Spleen (tissue), 11 donors: Measurements from ENCODE around the gene PPM1H. TPM values are rescaled to one million over a fixed set of nuclear protein-coding genes. Genes with fewer than 3 reads are reported as not detected.

Experiments
- DNase-seq: peaks from one replicate; pipeline ENCODE4 v3.0.0-alpha.2; 2020
- H3K27ac ChIP-seq, 8 donors: fragments of 200-600 bp; sonication (generic) in 7 of 8; 1 replicate in 4 of 8; 2 replicates in 4 of 8; pipeline versions ENCODE4 v1.5.0 to v1.8.0; 2016 to 2021; ENCODE audit warnings: inconsistent platforms in 4 of 8, mild to moderate bottlenecking in 4 of 8, moderate library complexity in 1 of 8
- H3K27me3 ChIP-seq, 7 donors: fragments of 200-600 bp; sonication (generic) in 6 of 7; replicated peaks in 1 of 7; 1 replicate in 4 of 7; 2 replicates in 3 of 7; pipeline versions ENCODE4 v1.5.0 to v1.8.0; 2016 to 2021; ENCODE audit warnings: inconsistent platforms in 3 of 7, mild to moderate bottlenecking in 1 of 7
- H3K36me3 ChIP-seq, 6 donors: fragments of 200-600 bp; sonication (generic) in 5 of 6; 1 replicate in 4 of 6; 2 replicates in 2 of 6; pipeline versions ENCODE4 v1.5.0 to v1.8.0; 2016 to 2021; ENCODE audit warnings: inconsistent platforms in 2 of 6
- H3K4me1 ChIP-seq, 6 donors: fragments of 200-600 bp; sonication (generic) in 5 of 6; 1 replicate in 3 of 6; 2 replicates in 3 of 6; pipeline versions ENCODE4 v1.5.0 to v1.8.0; 2016 to 2021; ENCODE audit warnings: inconsistent platforms in 3 of 6
- H3K4me3 ChIP-seq, 8 donors: fragments of 200-600 bp; sonication (generic) in 7 of 8; 1 replicate in 4 of 8; 2 replicates in 4 of 8; pipeline versions ENCODE4 v1.5.0 to v1.8.0; 2016 to 2021; ENCODE audit warnings: inconsistent platforms in 4 of 8, mild to moderate bottlenecking in 4 of 8, moderate library complexity in 2 of 8
- H3K9me3 ChIP-seq, 8 donors: fragments of 200-600 bp; sonication (generic) in 7 of 8; 1 replicate in 4 of 8; 2 replicates in 4 of 8; pipeline versions ENCODE4 v1.5.0 to v1.8.0; 2016 to 2021; ENCODE audit warnings: inconsistent platforms in 4 of 8
- CTCF ChIP-seq, 11 experiments: fragments of 200-600 bp in 7 of 11; fragments of 450-650 bp in 4 of 11; sonication (generic) in 4 of 11; IDR thresholded peaks in 8 of 11; conservative IDR thresholded peaks in 3 of 11; 1 replicate in 7 of 11; 2 replicates in 4 of 11; pipeline versions ENCODE4 v1.4.0 to v1.8.0; 2016 to 2021; ENCODE audit warnings: antibody characterized with exemption in 11 of 11, inconsistent platforms in 4 of 11, mild to moderate bottlenecking in 1 of 11
- POLR2A ChIP-seq, 3 donors: fragments of 450-650 bp; IDR thresholded peaks; one replicate each; pipeline ENCODE4 v1.5.1; 2017; ENCODE audit warnings: antibody characterized with exemption in 3 of 3, mild to moderate bottlenecking in 1 of 3
- POLR2AphosphoS5 ChIP-seq, 3 donors: sonication (generic); formaldehyde crosslinking; IDR thresholded peaks; one replicate each; pipeline ENCODE4 v1.5.1; 2017; ENCODE audit warnings: antibody characterized with exemption in 3 of 3
- WGBS, 5 donors: extraction: QIAGEN DNeasy Blood & Tissue Kit in 3 of 5; methylation state at CpG; one replicate each; pipeline versions ENCODE4 v1.1.5 to v1.1.7; 2013 to 2018; 5-methylcytosine and 5-hydroxymethylcytosine counted together
- intact Hi-C: fragments of 100-400 bp; cut with DNase I; formaldehyde crosslinking; loops from one replicate; pipeline ENCODE4 v1.15.0; 2023; ENCODE audit warnings: low total_unique reads
- polyA plus RNA-seq, 3 donors: library from polyadenylated mRNA; stranded (reverse); fragments of 200-250 nt; gene quantifications; one replicate each; pipeline ENCODE4 v1.2.1, GENCODE V29; 2013
- total RNA-seq, 7 donors: library from RNA; depleted of rRNA in 3 of 7; stranded (reverse); fragments of >200 nt in 3 of 7; fragmentation: NEBNext Ultra II Directional in 4 of 7; extraction: Animal tissue kit (Norgen Biotek cat#: 25700) in 4 of 7; gene quantifications; one replicate each; pipeline versions ENCODE4 v1.1.0 to v1.2.1, GENCODE V29; 2016 to 2021
- donor health status: healthy with polysubstance abuse.
- donor health status: DM: no; HTN: no; CAD: no; lungs with moderate emphysema.
- donor health status: DM: no; HTN: no; CAD: no.
- donor health status: Bipolar disorder and iron deficiency.
- donor health status: healthy.
- donor health status: DM: no; HTN: no; CAD: no.
- donor health status: DM: yes; HTN: yes; CAD: no.

Gene PPM1H
- total and polyA plus RNA-seq, 10 donors = 0.17 to 3.9 (median 1.9) TPM

- no peak overlapping the region for H3K4me3 ChIP-seq
- no peak overlapping the region for H3K27ac ChIP-seq
- no peaks in the 10 kb centered on the region for H3K36me3 ChIP-seq
- no peaks in the 10 kb centered on the region for H3K9me3 ChIP-seq
- no peak for DNase-seq
- TF ChIP-seq CTCF (IDR thresholded peaks at IDR 0.05 in 8 of 11, conservative IDR thresholded peaks at IDR 0.05 in 3 of 11) (no peak), POLR2A (IDR thresholded peaks at IDR 0.05) (no peak), POLR2AphosphoS5 (IDR thresholded peaks at IDR 0.05) (no peak)
- no peaks in the 10 kb centered on the region for H3K27me3 ChIP-seq
- WGBS, 5 donors = 90 to 96% (median 90%) methylated on average over 2 of the region's 2 CpGs
- intact Hi-C loops = no loop called here
- H3K4me1 ChIP-seq = no peaks in the 10 kb centered on the region
These were observed 183.2 kb downstream of the PPM1H start for GRCh38 chr12:62751810-62752155.

DNA sequence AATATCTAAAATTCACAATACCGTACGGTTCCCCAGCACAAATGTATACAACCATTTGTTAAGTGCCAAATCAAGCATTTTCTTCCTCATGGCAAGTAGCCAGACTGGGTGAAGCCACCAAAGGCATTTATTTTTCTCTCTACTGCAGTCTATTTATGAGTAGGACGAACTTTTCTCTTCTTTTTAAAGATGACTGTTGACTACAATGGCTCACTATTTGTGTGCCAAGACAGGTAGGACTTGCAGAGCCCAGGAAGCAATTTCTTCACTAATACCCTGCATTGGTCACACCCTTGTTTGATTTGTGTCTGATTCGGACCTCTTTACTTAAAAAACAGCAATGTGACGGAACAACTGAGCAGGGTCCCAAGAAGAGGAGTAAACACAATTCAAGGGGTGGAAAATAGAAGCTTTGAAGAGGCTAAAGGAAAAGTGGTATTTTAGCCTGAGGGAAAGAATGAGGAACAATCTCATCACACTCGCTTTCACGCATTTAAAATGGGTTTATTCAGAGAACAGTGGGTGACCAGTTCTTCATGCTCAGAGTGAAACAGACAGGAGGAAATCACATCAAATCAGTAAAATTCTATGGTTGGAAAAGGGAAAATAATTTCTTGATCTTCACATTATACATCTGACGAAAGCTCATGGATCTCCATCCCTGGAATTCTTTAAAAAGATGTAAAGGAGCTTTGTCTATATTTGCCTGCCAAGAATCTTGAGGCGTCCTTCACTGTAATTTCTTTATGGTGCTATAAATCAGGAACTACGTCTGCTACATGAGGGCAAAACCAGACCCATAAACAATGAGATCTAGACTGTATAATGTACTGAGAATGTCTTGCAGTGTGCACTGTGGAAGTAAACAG lies 183.8 kb downstream of the PPM1H start:
- Histone ChIP-seq H3K36me3 (no peaks in the 10 kb centered on the region), H3K9me3 (no peaks in the 10 kb centered on the region), H3K4me1 (no peaks in the 10 kb centered on the region), H3K27ac (no peak overlapping the region), H3K4me3 (no peak overlapping the region), H3K27me3 (no peaks in the 10 kb centered on the region)
- intact Hi-C loops = no loop called here
- WGBS, 5 donors = 83 to 91% (median 89%) methylated on average over 10 of the region's 10 CpGs
- no peak for DNase-seq
- TF ChIP-seq CTCF (IDR thresholded peaks at IDR 0.05 in 8 of 11, conservative IDR thresholded peaks at IDR 0.05 in 3 of 11) = no peak

DNA sequence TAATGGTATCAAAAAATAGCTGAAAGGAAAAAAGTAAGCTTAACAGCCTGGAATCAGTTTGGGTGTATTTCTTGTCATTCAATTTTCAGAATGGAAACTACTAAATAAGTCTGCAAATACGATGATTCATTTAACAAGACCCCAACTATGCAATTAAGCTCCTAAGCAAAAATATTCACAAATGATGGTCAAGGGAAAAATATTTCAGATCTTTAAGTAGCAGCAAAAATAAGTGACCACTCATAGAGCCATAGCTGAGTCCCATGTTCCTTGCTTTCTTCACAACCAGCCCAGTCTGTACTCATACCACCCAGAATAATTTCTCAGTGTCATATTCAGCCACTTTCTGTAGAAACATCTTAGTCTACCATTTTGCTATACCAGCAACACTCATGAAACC lies 185.4 kb downstream of the PPM1H start:
- no peak for DNase-seq
- WGBS, 5 donors = 91 to 96% (median 91%) methylated on average over 1 of the region's 1 CpG
- no peaks in the 10 kb centered on the region for H3K36me3 ChIP-seq
- no peaks in the 10 kb centered on the region for H3K9me3 ChIP-seq
- peaks cover 0 to 5% (median under 1%) of the 10 kb centered on the region in 6 donors for H3K4me1 ChIP-seq
- TF ChIP-seq POLR2A (IDR thresholded peaks at IDR 0.05) = no peak
- TF ChIP-seq CTCF (IDR thresholded peaks at IDR 0.05 in 8 of 11, conservative IDR thresholded peaks at IDR 0.05 in 3 of 11) = no peak
- intact Hi-C loops = no loop called here
- no peak overlapping the region for H3K4me3 ChIP-seq
- H3K27me3 ChIP-seq = no peaks in the 10 kb centered on the region
- H3K27ac ChIP-seq = no peak overlapping the region

GRCh38 chr12:62748941-62749468 lies 185.9 kb downstream of the PPM1H start:
- H3K27ac ChIP-seq = no peak overlapping the region
- H3K4me1 ChIP-seq = peaks cover 0 to 5% (median 1%) of the 10 kb centered on the region in 6 donors
- no peaks in the 10 kb centered on the region for H3K9me3 ChIP-seq
- TF ChIP-seq CTCF (IDR thresholded peaks at IDR 0.05 in 8 of 11, conservative IDR thresholded peaks at IDR 0.05 in 3 of 11) (no peak), POLR2AphosphoS5 (IDR thresholded peaks at IDR 0.05) (no peak), POLR2A (IDR thresholded peaks at IDR 0.05) (no peak)
- H3K27me3 ChIP-seq = no peaks in the 10 kb centered on the region
- intact Hi-C loops = no loop called here
- H3K36me3 ChIP-seq = no peaks in the 10 kb centered on the region
- 82 to 94% (median 88%) methylated on average over 4 of the region's 4 CpGs for WGBS, 5 donors
- no peak for DNase-seq
- H3K4me3 ChIP-seq = no peak overlapping the region
